Ovary (tissue), 3 donors: Measurements from ENCODE around the gene PLCB4.

Source experiments
- CTCF ChIP-seq, 3 donors: fragments of 450-650 bp in 2 of 3; fragments of 200-600 bp in 1 of 3; IDR thresholded peaks; one replicate each; pipeline versions ENCODE4 v1.5.1 to v1.8.0; 2016 to 2022; ENCODE audit warnings: antibody characterized with exemption in 3 of 3, mild to moderate bottlenecking in 1 of 3
- POLR2A ChIP-seq: fragments of 450-650 bp; IDR thresholded peaks from one replicate; pipeline ENCODE4 v1.6.1; 2017; ENCODE audit warnings: antibody characterized with exemption, mild to moderate bottlenecking, moderate library complexity
- donor health status: DM: no; HTN: no; CAD: no.

GRCh38 chr20:9323622-9324021, 254.7 kb downstream of the PLCB4 start:
- TF ChIP-seq CTCF (IDR thresholded peaks at IDR 0.05) (no peak), POLR2A (no peak)
